GM18951 (cell line): ENCODE measurements around the gene CYP46A1.
"Not testable (repeated sequence)": the region's sequence is repeated elsewhere in the genome, so short reads cannot be mapped to it uniquely, and the experiment has no call there.

Experiments
- POLR2A ChIP-seq: IDR thresholded peaks from 4 replicates; pipeline ENCODE4 v1.6.1; 2011; ENCODE audit warnings: mild to moderate bottlenecking; ENCODE audit not compliant: insufficient read length, insufficient read depth; ENCODE audit errors: extremely low read depth
- in situ Hi-C: fragments of 300-500 bp; cut with MboI; formaldehyde crosslinking; loops from one replicate; pipeline ENCODE4 v1.12.0; 2022; ENCODE audit warnings: low sequenced_read_pairs, mixed read lengths, inconsistent platforms; ENCODE audit not compliant: unreplicated experiment

The CYP46A1 gene

DNA sequence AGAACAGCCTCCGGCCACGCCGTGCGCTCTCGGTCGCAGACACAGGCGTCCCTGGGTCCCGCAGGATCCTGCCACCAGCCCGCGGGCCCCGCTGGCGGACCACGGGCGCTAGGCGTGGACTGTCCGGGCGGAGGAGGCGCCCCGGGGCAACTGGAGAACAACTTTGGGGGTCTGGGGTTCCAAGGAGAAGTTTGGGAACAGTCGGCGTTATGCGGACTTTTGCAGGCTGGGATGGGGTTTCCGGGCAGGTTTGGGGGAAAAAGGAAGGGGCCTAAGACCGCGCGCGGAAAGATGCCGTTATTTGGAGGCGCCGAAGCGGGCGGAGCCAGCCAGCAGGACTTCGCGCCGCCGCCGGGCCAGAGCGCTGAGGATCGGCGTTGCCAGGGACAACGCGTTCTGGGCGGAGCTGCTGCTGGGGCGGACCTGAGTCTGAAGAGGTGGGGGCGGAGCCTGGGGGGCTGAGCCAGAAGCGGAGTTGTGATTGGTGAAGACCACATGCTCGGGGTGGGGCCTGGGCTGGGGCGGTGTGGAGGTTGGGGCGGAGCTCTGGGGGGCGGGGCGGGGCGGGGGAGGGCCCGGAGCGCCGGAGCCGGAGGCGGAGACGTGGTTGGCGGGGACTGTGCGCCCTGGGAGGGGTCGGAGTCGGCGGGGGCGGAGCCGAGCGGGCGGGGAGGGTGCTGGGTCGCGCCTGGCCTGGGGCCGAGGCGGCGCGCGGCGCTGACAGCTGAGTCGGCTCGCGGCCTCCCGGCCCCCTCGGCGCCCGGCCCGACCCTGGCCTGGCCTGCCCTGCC lies at the start of gene CYP46A1:
TSS of gene CYP46A1 (plus strand) at position 680 of the 791 bp plus-strand sequence. CDS start 120 bp downstream, outside the sequence.
- in situ Hi-C loops, result no loop called here

DNA sequence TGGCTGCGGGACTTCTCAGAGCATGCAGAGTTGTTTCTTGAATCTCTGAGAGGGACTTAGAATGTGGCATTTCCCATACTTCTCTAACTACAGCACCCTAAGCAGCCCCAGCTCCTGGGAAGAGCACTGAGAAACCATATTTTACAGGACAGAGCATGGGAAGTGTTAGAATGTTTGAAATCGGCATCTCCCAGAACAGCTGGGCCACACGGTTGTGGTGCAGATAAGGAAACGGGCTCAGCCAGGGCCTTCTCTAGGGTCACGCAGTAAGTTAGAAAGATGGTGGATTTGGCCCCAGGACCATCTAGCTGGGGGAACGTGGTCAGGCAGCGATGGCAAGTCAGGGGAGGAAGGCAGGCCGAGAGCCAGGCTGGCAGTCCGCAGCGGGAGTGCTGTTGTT lies 49.7 kb upstream of the CYP46A1 start:
- in situ Hi-C loops, result no loop called here
- TF ChIP-seq POLR2A, result no peak

More for the DNA sequence above, at the start of gene CYP46A1:
- TF ChIP-seq POLR2A, result peak; percentile 54

DNA sequence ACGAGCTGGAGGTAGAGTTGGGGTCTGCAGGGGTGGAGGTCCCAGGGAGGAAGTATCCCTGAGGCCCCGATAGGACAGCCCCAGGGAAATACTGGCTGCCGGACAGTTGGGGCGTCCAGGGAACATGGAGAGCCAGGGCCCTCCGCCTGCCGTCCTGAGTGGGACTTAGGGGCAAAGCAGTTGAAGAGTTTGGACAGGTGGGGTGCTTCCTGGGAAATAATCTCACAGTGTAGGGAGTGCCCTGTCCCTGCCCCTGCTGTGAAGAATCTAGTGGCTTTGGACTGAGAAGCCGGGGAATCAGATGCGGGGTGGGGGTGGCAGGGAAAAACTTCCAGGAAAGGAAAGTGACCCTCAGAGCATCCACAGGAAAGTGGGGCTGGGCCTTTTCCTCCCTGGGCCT lies 49.0 kb upstream of the CYP46A1 start:
- in situ Hi-C loops, result no loop called here
- no peak for TF ChIP-seq POLR2A

DNA sequence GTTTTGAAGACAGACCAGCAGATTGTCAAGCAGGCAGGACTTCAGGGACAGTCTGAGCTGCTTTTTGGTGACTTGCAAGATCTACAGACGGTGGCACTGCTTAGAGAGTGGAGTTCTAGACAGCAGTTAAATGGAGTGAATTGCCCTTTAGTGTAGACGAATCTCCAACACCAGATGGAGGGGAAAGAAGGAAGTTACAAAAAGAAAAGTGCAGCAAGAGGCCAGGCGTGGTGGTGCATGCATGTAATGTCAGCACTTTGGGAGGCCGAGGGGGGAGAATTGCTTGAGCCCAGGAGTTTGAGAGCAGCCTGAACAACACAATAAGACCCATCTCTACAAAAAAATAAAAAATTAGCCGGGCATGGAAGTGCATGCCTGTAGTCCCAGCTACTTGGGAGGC lies 47.6 kb upstream of the CYP46A1 start:
- TF ChIP-seq POLR2A, result no peak
- in situ Hi-C loops, result no loop called here

DNA sequence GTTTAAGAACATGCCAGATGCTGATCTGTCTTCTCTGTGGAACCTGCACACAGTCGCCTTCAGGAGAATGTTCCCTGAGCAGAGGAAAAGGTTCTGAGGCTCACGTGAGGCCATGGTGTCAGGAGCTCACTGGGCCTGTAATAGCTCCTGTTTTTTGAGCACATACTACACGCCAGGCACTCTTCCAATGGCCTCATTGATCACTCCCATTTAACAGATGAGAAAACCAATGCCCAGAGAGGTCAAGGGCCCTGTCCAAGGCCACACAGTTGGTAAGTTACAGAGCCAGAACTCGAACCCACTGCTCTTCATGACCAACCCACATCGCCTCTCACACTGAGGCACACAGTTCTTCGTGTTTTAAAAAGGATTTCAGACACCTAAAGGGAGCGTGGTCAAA lies 46.5 kb upstream of the CYP46A1 start:
- TF ChIP-seq POLR2A, result no peak
- in situ Hi-C loops, result no loop called here

DNA sequence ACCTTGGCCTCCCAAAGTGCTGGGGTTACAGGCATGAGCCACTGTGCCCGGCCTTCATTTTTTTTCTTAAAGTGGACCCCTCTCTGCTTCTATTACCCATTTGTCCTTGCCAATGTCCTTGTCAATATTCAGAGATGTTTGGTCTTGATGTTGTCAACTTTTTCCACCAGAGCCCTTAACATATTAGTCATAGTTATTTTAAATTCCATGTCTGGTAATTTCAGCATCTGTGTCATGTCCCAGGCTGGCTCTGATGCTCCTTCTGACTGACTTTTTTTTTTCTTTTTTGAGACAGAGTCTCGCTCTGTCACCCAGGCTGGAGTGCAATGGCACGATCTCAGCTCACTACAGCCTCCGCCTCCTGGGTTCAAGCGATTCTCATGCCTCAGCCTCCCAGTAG lies 41.3 kb upstream of the CYP46A1 start:
- in situ Hi-C loops, result not testable (repeated sequence)

DNA sequence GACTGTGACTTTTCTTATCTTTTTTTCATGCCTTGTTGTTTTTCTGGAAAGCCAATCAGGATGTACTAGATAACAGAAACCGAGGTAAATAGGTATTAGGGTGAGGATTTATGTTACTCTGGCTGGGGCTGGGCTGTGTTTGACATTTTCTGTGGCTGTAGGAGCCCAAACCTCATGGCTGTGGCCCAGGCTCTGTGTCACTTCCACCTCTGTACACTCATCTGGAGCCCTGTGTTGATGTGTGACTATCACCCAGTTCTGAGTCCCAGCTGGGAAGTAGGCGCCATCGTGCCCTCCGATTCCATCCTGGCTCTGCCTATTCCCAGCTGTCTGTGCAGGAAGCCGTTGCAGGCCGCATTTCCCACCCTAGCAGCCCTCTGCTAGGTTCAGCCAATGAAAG lies 40.8 kb upstream of the CYP46A1 start:
- in situ Hi-C loops, result no loop called here
- no peak for TF ChIP-seq POLR2A

DNA sequence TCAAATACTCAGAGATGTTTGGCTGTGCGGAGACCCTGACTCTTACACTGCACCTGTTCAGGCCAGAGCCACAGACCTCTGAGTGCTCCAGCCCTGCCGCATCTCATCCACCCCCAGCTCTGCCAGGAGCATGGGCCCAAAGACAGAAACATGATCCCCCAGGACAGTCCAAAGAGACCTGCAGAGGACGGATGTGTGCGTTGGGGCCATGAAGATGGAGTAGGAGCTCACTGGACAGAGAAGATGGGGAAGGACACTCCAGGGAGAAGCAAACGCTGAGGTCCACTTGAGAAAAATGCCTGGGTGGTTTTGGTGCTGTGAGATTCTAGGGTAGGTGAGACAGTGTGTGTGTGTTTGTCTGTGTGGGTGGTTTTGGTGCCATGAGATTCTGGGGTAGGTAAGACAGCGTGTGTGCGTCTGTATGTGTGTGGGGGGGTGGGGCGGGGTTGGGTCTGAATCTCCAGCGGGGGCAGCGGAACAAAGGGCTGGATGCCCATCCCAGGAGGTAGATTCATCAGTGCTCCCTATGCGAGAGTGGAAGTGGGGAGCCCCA lies 40.0 kb upstream of the CYP46A1 start:
- no peak for TF ChIP-seq POLR2A
- in situ Hi-C loops, result no loop called here

DNA sequence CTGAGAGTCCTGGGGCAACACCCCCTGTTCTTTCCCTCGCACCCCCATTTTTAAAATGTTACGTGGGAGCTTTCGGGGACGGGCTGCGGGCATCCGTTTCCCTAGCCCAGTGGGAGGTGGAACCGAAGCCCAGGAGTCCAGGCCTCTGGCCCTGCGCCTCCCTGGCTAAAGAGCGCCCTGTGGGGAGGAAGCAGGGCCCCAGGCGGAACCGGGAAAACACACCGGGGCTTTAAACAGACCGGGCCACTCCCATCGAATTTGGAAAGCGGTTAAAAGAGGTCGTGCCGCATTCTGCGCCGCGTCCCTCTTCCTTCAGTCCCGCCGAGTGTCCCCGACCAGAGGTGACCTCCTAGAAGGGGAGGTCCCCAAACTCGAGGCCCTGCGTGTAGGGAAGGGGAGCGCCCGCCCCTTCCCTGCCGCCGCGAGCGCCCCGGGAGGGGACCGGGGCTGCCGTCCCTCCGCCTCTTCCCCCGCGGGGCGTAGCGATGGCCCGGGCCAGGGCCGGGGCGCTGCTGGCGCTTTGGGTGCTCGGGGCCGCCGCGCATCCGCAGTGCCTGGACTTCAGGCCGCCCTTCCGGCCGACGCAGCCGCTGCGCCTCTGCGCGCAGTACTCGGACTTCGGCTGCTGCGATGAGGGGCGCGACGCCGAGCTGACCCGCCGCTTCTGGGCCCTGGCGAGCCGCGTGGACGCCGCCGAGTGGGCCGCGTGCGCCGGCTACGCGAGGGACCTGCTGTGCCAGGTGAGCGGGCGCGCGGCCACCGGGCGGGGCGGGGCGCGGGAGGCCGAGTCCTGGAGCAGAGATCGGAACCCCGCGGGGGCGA lies 39.2 kb upstream of the CYP46A1 start, which contains the start of gene HHIPL1:
TSS of gene HHIPL1 (plus strand) at position 407 of the 822 bp plus-strand sequence. CDS start at position 486, 79 bp downstream.
- in situ Hi-C loops, result no loop called here
- no peak for TF ChIP-seq POLR2A

DNA sequence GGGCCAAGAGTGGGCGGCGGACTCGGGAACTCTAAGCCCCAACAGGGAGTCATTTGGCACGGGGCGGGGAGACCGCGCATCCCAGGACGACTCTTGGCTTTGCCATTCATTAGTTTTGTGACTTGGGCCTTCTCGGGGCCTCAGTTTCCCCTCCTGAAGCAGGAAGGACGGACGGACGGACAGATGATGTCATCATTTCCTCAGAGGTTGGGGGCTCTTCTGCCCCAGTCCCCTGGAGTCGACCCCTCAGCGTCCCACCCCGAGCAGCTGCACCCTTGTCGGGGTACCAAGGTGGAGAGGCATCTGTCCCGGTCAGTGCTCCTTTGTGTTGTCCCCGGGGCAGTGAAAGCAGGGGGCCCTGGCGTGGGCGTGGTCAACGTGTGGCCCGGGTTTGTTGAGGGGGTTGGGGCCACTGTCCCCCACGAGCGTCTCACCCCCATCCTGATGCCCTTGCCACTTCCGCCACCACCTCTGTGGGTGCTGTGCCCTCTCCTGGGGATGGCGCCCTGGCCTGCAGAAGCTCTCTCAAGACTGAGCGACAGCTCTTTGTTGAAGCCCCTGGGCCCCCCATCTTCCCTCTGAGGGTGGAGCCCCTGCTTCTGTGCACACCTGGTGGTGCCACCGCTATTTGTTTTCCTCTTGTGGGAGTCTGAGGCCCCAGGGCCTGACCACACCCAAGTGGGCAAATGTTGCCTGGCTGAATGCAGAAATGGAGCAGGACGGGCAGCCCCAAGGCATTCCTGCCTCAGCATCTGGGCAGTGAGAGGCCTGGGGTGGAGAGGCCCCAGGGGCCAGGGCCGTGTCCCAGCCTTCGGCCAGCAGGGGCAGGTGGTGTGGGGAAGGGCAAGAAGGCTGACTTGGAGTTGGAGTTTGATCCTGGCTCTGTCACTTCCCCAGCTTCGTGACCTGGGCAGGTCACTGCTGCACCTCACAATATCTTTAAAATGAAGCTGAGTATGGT lies 38.3 kb upstream of the CYP46A1 start:
- TF ChIP-seq POLR2A, result no peak
- in situ Hi-C loops, result no loop called here

DNA sequence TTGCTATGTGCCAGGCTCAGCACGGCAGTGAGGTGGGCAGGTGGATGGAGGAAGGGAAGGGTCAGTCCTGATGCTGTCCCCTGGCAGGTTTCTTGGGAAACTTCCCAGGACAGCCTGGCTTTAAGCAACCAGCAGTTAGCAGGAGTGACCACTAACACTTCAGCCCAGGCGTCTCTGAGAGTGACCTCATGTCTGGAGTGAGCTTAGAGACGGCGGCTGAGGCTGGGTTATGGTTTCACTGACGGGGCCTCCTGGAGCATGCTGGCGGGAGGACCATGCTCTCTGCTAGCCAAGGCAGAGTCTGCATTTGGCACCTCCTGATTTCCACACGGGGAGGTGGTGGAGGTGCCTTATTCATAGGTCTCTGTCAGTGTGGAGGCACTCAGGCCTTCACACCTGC lies 36.7 kb upstream of the CYP46A1 start:
- in situ Hi-C loops, result no loop called here
- no peak for TF ChIP-seq POLR2A

DNA sequence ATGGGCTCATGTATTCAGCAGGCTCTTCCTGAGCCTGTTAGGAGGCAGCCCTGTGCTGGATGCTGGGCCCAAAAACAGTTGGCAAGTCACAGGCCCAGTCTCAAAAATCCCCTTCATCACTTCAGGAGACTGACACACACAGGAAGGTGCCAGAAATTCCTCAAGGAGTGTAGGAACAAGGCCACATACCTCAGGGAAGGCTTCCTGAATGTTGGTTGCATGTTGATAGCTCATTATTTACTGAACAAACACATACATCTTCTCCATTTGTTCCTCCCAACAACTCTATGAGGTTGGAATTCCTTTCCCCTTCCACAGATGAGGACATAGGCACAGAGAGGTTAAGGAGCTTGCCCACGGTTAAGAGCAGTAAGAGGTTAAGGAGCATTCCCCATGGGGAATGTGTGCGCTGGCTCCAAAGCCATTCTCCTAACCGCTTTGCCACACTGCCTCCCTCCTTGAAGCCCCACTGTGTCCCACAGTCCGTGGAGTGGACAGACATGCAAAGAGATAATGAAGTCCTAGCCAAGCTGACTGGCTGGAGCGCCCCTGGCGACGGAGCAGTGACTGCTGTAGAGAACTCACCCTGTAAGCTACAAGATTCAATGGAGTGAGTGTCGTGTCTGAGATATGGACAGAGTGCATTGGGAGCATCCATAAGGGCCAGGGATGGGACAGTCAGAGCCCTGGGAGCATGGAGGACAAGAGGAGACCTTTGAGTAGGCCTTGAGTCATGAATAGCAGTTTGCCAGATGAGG lies 35.9 kb upstream of the CYP46A1 start:
- no peak for TF ChIP-seq POLR2A
- in situ Hi-C loops, result no loop called here
